ENCODE data around the gene COG2.
"Not testable (repeated sequence)": the region's sequence is repeated elsewhere in the genome, so short reads cannot be mapped to it uniquely, and the experiment has no call there.

GRCh38 chr1:230658103-230658502, 15.8 kb downstream of the COG2 start:
- TF ChIP-seq POLR2AphosphoS5 (IDR thresholded peaks at IDR 0.05; ENCODE audit: low read depth, low read length); EZH2 (IDR thresholded peaks at IDR 0.05; ENCODE audit: low read depth, low read length, severe bottlenecking); ZNF274 (IDR thresholded peaks at IDR 0.05; ENCODE audit: borderline replicate concordance, extremely low read depth, low read length); TAF1 (IDR thresholded peaks at IDR 0.05; ENCODE audit: low read depth, low read length); SP1 (IDR thresholded peaks at IDR 0.05; ENCODE audit: low read depth, low read length): not testable (repeated sequence)

Data from H1 (cell line).